OCI-LY7 (cell line): ENCODE data around the gene SPEM1. TPM values are rescaled to one million over a fixed set of nuclear protein-coding genes. Genes with fewer than 3 reads are reported as not detected.

ENCODE experiments used
- Bru-seq: library from RNA; stranded (reverse); fragments of 400-500 nt; gene quantifications from one replicate; lab custom pipeline; 2021; lab: Mats Ljungman, UMichigan
- BruChase-seq, 2 experiments: library from RNA; stranded (reverse); fragments of 400-500 nt; gene quantifications; one replicate each; lab custom pipeline; 2021; lab: Mats Ljungman, UMichigan
- BruUV-seq: library from RNA; stranded (reverse); fragments of 400-500 nt; replicated peaks from 2 replicates; lab custom pipeline; 2021; lab: Mats Ljungman, UMichigan
- CTCF ChIA-PET: fragments of 300-600 bp; sonication (Branson Sonifier 250); formaldehyde crosslinking; loops from one replicate; lab custom pipeline; 2022; ENCODE audit warnings: antibody characterized with exemption; ENCODE audit not compliant: unreplicated experiment; lab: Charles Lee
- POLR2A ChIA-PET: fragments of 300-600 bp; sonication (Branson Sonifier 250); formaldehyde crosslinking; loops from one replicate; lab custom pipeline; 2022; ENCODE audit warnings: antibody characterized with exemption; lab: Charles Lee
- DNase-seq: peaks from one replicate; pipeline ENCODE4 v3.0.0-alpha.2; 2015; ENCODE audit warnings: low spot score
- H2AFZ ChIP-seq: fragments of 200-600 bp; sonication (generic), shearing (Covaris generic); 2 replicates; pipeline ENCODE4 v1.6.1; 2014; ENCODE audit warnings: mild to moderate bottlenecking, antibody characterized with exemption, low read length, moderate library complexity
- H3K27ac ChIP-seq: fragments of 200-600 bp; sonication (generic); 2 replicates; pipeline ENCODE4 v1.5.1; 2014; ENCODE audit warnings: mixed run types, low read depth, mild to moderate bottlenecking, moderate library complexity, low read length, inconsistent platforms; ENCODE audit not compliant: poor library complexity, severe bottlenecking
- H3K36me3 ChIP-seq: fragments of 200-600 bp; sonication (generic); 2 replicates; pipeline ENCODE4 v1.6.1; 2014; ENCODE audit warnings: mild to moderate bottlenecking, antibody characterized with exemption, low read length, moderate library complexity, mixed read lengths; ENCODE audit not compliant: insufficient read depth
- H3K4me1 ChIP-seq: fragments of 200-600 bp; sonication (generic); 2 replicates; pipeline ENCODE4 v1.5.1; 2014; ENCODE audit warnings: mild to moderate bottlenecking, low read length; ENCODE audit not compliant: insufficient read depth, poor library complexity, severe bottlenecking
- H3K4me2 ChIP-seq: fragments of 200-600 bp; sonication (generic); 2 replicates; pipeline ENCODE4 v1.6.1; 2014; ENCODE audit warnings: mild to moderate bottlenecking, low read length
- H3K4me3 ChIP-seq: fragments of 200-600 bp; sonication (generic); 2 replicates; pipeline ENCODE4 v1.5.1; 2014; ENCODE audit warnings: mild to moderate bottlenecking, low read depth, low read length; ENCODE audit not compliant: poor library complexity, severe bottlenecking
- H3K79me2 ChIP-seq: fragments of 200-600 bp; sonication (generic); 2 replicates; pipeline ENCODE4 v1.6.1; 2016; ENCODE audit warnings: low read depth, mild to moderate bottlenecking, low read length, moderate library complexity, mixed read lengths; ENCODE audit not compliant: insufficient read depth
- H3K9me2 ChIP-seq: fragments of 200-600 bp; sonication (generic); 2 replicates; pipeline ENCODE4 v1.6.1; 2016; ENCODE audit warnings: mild to moderate bottlenecking, low read length, mixed read lengths; ENCODE audit not compliant: insufficient read depth
- H3K9me3 ChIP-seq: fragments of 200-600 bp; sonication (generic); 2 replicates; pipeline ENCODE4 v1.6.1; 2014; ENCODE audit warnings: mild to moderate bottlenecking, mixed run types, low read length, mixed read lengths
- H4K20me1 ChIP-seq: fragments of 200-600 bp; sonication (generic); 2 replicates; pipeline ENCODE4 v1.6.1; 2014; ENCODE audit warnings: mild to moderate bottlenecking, antibody characterized with exemption, low read length, moderate library complexity, mixed read lengths; ENCODE audit not compliant: insufficient read depth
- EZH2phosphoT487 ChIP-seq: fragments of 200-600 bp; sonication (generic); IDR thresholded peaks from 2 replicates; pipeline ENCODE4 v1.6.1; 2018; ENCODE audit warnings: low read depth, borderline replicate concordance, mild to moderate bottlenecking, mixed run types, antibody characterized with exemption, low read length, moderate library complexity, mixed read lengths
- intact Hi-C: fragments of 100-400 bp; cut with micrococcal nuclease; formaldehyde crosslinking; loops from one replicate; pipeline ENCODE4 v1.10.0; 2022; ENCODE audit not compliant: unreplicated experiment
- long read RNA-seq: library from polyadenylated mRNA; stranded (forward); transcript quantifications from one replicate; pipeline ENCODE4 v2.0.0, GENCODE V29; 2022
- total RNA-seq, 2 experiments: library from RNA; depleted of rRNA in 1 of 2; stranded (reverse); fragments of >200 nt in 1 of 2; shearing (Covaris generic) in 1 of 2; gene quantifications; 2 replicates each; pipeline ENCODE4 v1.2.3, GENCODE V29; 2014 to 2022
- TF ChIP-seq, protein P1 (sequence below): fragments of 200-600 bp; sonication (generic); conservative IDR thresholded peaks from 2 replicates; pipeline ENCODE4 v1.5.1; 2014; ENCODE audit warnings: mild to moderate bottlenecking, antibody characterized with exemption, low read length, moderate library complexity, mixed read lengths

Gene SPEM1
- total RNA-seq (2014; rRNA removed; shearing (Covaris generic)) (not detected in 2 replicates), total RNA-seq (2022) (not detected in 2 replicates), Bru-seq, nascent RNA (not detected), BruChase-seq, experiment 1, labeled RNA remaining after a 6-hour chase (not detected), BruChase-seq, experiment 2, labeled RNA remaining after a 2-hour chase (not detected)
- long read RNA-seq, result 0 reads

DNA sequence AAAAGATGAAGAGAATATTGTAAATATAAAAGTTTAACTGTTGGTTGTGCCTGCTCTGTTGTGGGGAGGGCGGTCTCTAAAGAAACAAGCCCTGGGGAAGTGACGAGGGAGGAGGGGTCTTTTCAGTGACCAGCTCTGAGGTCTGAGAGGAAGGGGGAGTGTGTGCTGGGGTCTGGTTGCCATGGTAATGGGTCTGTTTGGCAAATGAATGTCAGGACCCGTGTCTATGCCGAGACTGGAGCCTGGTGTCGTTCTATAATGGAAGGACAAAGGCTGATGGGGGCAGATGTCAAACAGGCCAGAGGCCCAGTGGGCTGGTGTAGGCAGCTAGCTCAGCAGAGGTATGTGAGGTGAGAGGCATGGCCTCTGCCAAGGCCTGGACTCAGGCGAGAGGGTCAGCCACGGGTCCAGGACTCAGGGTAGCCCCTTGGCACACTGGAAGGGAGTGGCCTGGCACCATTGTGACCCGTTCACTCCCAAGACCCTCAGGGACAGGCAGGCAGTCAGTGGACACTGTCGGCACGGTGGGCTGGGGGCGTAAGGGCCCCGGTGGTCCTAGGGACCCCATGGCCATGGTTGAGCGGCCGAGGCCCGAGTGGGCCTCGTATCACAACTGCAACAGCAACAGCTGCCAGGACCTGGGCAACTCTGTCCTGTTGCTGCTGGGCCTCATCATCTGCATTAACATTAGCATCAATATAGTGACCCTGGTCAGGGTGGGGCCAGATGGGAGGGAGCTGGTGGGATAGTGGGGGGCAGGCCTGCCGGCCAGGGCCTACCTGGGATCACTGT, at the start of gene SPEM1:
Gene SPEM1, plus strand, starts transcription at position 506 of the 792 bp plus-strand sequence. Its CDS starts 61 bp downstream, at position 567.
- Histone ChIP-seq H3K27ac (no peak within 1 kb of the TSS), H3K9me2 (no peaks in the 10 kb centered on the region), H3K4me2 (no peak within 1 kb of the TSS), H3K79me2 (no peaks in the 10 kb centered on the region), H4K20me1 (no peaks in the 10 kb centered on the region), H3K36me3 (no peaks in the 10 kb centered on the region), H3K9me3 (no peaks in the 10 kb centered on the region), H2AFZ (no peak within 1 kb of the TSS), H3K4me3 (no peak within 1 kb of the TSS), H3K4me1 (no peaks in the 10 kb centered on the region)
- POLR2A ChIA-PET, result interaction anchor here (1.0 kb wide), 1 partner anchor 11 kb away, joined by 3 read pairs; no protein-coding TSS in a partner anchor
- CTCF ChIA-PET, result no interaction called here
- intact Hi-C loops, result no loop called here
- no TSS peak for BruUV-seq
- TF ChIP-seq EZH2phosphoT487, result no peak
- TF ChIP-seq, protein P1, sequence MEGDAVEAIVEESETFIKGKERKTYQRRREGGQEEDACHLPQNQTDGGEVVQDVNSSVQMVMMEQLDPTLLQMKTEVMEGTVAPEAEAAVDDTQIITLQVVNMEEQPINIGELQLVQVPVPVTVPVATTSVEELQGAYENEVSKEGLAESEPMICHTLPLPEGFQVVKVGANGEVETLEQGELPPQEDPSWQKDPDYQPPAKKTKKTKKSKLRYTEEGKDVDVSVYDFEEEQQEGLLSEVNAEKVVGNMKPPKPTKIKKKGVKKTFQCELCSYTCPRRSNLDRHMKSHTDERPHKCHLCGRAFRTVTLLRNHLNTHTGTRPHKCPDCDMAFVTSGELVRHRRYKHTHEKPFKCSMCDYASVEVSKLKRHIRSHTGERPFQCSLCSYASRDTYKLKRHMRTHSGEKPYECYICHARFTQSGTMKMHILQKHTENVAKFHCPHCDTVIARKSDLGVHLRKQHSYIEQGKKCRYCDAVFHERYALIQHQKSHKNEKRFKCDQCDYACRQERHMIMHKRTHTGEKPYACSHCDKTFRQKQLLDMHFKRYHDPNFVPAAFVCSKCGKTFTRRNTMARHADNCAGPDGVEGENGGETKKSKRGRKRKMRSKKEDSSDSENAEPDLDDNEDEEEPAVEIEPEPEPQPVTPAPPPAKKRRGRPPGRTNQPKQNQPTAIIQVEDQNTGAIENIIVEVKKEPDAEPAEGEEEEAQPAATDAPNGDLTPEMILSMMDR, result no peak
- DNase-seq, result no peak

- Histone ChIP-seq H3K9me2 (no peaks in the 10 kb centered on the region), H3K4me3 (no peak overlapping the region), H3K79me2 (no peaks in the 10 kb centered on the region), H3K4me1 (no peaks in the 10 kb centered on the region), H3K4me2 (no peak overlapping the region), H3K36me3 (no peaks in the 10 kb centered on the region), H4K20me1 (no peaks in the 10 kb centered on the region), H3K27ac (no peak overlapping the region), H3K9me3 (no peaks in the 10 kb centered on the region), H2AFZ (no peak overlapping the region)
- CTCF ChIA-PET, result interaction anchor here (1.0 kb wide), 1 partner anchor 64 kb away, joined by 3 read pairs; the partner anchor contains the start of gene TMEM102
- intact Hi-C loops, result no loop called here
- no TSS peak for BruUV-seq
- DNase-seq, result no peak
- TF ChIP-seq, protein P1, result no peak
- TF ChIP-seq EZH2phosphoT487, result no peak
- POLR2A ChIA-PET, result interaction anchor here (0.6 kb wide), 1 partner anchor 77 kb away, joined by 3 read pairs; no protein-coding TSS in a partner anchor
Observed at GRCh38 chr17:7370853-7371252, 49.3 kb upstream of the SPEM1 start.
